HG03354 (cell line): ENCODE measurements around the gene POPDC2.
"Not testable (repeated sequence)": the region's sequence is repeated elsewhere in the genome, so short reads cannot be mapped to it uniquely, and the experiment has no call there.

Experiments
- ATAC-seq: cut with Tn5 transposase; IDR thresholded peaks from one replicate; pipeline ENCODE4 v1.9.1; 2021; ENCODE audit warnings: mild to moderate bottlenecking; ENCODE audit not compliant: unreplicated experiment, poor library complexity, severe bottlenecking

The POPDC2 gene, protein sequence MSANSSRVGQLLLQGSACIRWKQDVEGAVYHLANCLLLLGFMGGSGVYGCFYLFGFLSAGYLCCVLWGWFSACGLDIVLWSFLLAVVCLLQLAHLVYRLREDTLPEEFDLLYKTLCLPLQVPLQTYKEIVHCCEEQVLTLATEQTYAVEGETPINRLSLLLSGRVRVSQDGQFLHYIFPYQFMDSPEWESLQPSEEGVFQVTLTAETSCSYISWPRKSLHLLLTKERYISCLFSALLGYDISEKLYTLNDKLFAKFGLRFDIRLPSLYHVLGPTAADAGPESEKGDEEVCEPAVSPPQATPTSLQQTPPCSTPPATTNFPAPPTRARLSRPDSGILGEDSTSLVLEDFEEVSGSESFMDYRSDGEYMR

DNA sequence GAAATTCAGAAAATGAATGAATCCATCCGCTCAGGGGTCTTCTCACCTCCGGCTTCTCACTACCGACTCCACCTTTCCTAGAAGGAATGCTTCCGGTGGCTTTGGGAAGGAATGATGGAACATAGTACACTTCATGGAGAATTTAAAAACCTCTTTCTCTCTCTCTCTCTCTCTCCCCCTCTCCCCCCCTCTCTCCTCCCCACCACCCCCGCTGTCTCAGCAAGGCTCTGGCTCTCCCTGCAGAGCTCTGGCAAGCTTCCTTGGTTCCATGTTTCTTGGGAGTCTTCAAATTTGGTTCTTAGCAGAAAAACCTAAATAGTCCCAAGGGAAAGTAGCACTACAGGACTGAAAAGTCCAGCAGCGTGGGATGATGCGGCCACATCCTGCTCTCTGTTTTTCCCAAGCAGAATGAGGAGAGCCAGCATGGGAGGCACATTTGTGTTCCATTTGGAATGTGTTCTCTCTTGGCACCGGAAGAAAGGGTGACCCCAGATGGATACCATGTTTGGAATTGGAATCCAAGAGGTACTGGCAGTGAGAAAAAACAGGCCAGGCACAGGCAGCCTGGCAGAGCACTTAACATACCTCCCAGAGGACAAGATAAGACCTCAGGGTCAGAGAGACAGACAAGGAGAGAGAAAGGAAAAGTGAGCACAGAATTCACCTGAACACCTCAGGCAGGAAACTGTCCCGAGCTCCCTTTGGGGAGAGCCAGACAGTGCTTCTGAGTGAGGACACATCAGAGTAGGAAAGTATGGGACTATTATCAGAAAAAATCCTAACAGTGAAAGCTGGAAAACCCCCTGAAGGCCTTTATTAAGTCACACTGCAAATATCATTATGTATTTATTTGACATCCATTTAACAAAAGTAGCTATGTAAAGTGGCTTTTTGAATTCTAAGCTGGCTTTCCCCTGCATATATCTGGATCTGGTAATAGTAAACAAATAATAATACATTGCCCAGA, at the start of gene POPDC2:
POPDC2 (minus strand) TSS at position 116 of the 967 bp plus-strand sequence. CDS start 166 bp downstream, outside the sequence.
- no peak for ATAC-seq

DNA sequence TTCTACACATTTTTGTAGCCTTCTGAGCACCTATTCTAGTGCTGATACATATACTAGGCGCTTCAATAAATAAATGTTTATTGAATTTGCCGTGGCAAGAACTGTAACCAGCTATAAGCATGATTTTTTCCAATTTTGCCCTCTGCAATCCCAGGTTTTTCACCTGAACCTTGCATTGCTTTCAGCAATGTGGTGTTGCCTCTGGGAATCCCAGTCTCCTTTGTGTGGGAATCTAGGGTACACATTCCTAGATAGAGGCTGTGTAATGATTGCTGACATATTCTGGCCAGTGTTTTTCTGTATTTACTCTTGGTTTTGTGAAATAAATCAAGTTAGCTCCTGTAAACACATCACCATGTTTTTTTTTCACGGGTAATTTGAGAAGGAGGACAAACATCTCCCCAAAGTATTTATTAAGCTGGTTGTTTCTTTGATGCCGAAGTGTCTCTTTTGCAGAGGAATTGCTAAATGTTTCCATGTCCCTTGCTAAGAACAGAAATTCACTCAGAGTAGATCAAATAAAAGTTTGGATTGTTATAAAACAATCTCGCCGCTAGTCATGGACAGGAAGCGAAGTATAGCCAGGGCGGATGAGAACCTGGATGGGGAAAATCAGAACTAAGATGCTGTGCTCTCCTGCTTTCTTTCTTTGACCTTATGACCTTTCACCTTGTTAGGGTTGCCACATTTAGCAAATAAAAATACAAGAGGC, 43.6 kb upstream of the POPDC2 start:
- no peak for ATAC-seq

DNA sequence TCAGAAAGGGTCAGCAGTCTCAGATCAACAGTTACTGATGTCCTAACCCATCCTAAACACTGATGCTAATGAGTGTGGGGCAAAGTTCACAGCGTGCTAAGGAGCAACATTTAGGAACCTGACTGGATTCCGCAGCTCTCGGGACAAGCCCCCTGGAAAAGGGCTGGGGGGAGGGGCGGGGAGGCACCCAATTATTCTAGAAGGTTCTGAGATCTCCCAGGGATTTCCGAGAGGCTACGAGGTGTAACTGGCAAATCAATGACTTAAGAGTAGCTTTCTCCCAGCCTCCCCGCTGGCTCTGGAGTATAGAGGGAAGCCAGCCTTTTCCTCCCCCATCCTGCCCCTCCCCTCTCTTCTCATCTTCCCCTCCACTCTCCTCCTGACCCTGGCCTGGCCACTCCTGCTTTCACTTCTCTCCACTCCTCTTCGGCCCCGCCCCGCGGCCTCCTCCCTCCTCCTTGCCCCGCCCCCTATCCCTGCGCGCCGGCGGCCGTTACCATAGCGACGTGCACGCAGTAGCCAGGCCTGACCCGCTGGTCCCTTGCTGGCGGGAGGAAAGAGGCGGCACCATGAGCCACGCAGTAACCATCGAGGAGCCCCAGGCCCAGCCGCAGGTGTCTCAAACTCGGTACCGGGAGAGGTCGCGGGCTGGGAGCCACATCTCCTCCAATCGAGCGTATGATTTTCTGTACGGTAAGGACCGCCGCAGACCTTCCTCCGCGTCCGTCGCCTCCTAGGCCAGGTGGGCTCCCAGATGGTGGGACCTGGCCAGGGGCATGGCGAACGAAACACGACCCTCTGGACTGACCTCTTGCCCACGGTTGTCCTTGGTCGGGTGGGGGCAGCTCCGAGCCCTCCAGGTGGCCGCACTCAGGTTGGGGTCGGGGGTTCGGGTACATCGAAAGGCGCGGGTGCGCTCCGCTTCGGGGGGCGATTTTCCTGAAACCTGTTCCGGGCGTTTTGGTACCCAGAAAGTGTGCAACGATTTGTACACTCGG, 42.4 kb upstream of the POPDC2 start, which contains the start of gene CFAP91:
CFAP91 (plus strand) TSS at position 493 of the 998 bp plus-strand sequence; CDS start at position 570, 77 bp downstream.
- ATAC-seq, result peak; percentile 89

DNA sequence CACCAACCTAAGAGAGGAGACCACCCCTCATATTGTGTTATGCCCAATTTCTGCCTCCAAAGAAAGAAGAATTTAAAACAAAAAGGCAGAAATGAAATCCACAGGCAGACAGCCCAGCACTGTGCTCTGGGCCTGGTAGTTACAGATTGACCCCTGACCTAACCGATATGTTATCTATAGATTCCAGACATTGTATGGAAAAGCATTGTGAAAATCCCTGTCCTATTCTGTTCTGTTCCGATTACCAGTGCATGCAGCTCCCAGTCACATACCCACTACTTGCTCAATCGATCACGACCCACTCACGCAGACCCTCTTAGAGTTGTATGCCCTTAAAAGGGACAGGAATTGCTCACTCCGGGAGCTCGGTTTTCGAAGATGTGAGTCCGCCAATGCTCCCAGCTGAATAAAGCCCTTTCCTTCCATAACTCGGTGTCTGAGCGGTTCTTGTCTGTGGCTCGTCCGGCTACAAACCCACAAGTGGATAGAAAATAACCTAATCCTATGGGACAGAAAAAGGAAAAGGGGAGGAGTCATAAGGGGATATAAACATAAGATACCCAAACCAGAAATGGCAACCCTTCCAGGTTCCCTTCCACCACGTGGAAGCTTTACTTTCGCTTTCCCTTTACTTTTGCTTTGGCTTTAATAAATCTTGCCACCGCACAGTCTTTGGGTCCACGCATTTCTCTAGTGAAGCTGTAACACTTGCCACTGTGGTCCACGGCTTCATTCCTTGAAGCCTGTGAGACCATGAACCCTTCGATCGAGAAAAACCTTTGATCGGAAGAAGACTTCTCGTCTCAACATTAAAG, 40.7 kb upstream of the POPDC2 start:
- ATAC-seq, result peak; percentile 1

DNA sequence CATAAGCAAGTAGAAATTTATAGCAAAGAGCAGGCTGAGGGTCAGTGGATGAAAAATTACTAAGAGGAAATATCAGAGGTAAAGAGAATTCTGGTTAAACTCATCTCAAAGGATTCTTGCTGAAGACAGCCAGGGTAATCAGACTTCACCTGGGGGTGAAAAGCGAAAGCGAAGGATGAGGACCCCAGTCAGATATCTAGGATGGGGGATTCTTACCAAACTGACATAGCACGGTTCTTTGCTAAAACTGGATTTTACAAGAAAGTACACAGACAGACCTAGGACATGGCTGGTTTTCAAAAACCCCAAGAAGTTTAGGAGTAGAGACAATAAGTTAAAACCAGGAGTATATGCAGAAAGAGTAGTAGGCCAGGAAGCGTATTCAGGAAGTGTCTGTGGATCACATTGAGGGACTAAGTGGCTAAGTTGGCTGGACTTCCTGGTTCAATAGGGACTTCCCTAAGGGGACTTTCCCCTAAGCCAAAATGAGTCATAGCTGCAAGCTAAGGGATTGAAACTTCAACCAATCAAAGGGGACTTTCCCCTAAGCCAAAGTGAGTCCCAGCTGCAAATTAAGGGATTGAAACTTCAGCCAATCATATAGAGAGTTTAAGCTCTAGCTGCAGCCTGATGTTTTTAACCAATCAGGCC, 40.0 kb upstream of the POPDC2 start:
- ATAC-seq, result peak; percentile 38

DNA sequence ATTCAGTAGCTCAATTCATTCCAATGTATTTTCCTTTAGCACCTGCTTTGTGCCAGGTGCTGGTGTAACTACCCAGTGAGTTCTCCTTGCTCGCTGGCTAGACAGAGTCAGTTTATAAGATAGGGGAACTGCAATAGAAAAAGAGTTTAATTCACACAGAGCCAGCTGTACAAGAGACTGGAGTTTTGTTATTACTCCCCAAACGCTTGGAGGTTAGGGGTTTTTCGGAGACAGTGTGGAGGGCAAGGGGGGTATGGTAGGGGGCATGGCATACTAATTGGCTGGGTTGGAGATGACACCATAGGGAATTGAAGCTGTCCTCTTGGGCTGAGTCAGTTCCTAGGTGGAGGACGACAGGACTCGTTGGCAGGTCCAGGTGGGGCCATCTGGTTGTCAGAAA, 37.0 kb upstream of the POPDC2 start:
- peak; percentile 63 for ATAC-seq

DNA sequence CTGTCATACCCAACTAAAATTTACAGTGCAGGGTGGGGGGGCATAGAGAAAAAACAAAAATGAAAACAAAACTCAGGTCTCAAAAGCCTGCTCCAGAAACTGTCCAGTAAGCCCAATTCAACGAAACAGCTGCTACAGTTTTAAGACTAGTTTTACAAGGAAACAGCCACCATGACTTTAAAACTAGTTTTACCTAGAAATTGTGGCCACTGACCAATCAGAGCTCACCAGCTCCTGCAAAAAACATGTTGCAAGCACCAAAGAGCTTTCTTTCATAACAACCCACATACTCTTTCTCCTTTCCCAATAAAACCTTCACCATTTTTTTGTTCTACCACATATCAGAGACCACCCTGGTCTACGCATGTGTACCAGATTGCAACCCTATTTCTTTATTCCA, 35.1 kb upstream of the POPDC2 start:
- ATAC-seq, result no peak

DNA sequence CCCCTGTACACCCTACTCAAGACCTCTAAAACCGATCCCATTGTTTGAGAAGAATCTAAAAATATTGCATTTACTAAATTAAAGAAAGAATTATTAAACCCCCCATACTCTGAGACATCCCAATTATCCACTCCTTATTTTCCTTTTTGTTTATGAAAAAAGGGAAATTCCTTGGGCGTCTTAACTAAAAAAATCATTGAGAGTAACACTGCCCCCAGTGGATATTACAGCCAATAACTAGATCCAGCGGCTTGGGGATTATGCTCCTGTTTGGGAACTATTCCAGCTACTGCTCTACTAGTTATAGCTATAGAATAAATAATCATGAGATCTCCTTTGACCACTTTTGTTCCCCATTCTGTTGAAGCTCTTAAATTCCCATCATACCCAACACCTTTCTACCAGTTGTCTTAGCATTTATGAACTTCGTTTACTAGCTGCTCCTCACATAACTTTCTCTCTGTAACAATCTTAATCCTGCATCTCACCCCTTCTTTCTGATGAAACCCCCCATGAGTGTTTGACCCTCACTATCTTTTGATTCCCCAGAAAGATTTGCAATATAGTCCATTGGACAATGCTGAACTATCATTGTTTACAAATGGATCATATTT, 29.8 kb upstream of the POPDC2 start:
- no peak for ATAC-seq

DNA sequence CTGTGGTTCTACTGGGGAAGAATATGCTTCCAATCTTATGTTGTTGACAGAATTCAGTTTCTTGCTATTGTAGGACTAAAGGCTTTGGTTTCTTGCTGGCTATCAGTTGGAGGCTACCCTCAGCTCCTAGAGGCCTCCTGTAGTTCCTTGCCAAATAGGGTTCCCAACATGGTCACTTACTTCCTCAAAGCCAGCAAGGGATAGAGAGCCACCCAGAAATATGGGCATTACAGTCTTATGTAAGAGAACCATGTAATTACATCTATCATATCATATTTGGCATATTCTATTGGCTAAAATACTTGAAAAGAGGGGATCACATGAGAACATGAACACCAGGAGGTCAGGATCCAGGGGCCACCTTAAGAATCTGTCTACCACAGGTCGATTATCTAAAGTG, 23.0 kb upstream of the POPDC2 start:
- ATAC-seq, result no peak

DNA sequence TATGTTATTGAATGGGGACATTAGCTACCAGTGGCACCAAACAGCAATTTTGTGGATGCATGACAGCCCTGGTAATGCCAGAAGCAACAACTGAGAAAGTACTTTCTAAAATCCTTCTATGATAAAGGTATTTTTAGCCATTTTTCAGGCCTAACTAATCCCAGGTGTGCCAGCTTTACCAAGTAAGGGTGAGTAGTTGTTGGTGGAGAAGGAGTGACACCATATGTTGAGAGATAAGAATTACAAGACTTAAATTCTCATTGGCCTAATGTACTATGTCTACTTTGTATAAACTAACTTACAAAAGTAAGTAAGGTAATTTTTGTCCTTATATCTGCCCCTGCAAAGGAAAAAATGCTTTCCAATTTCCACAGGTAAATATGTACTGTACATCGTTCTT, 20.9 kb upstream of the POPDC2 start:
- peak; percentile 25 for ATAC-seq

DNA sequence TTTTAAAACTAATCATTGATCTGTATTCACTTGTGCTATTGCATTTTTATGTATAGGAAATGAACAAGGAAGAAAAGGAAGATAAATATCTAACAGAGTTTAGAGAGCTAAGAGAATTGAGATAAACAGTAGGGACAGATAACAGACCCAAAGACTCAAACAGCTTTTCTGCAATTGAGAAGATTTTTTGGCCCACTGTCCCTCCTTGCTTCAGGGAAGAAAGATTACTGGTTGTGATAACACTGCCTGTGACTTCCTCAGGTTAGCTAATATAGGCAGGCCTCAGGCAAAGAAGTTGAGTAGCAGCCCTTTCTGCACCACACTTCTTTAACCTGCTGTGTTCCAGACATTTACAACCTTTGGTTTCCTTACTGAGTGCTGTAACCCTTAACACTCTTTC, 19.5 kb upstream of the POPDC2 start:
- ATAC-seq, result no peak

DNA sequence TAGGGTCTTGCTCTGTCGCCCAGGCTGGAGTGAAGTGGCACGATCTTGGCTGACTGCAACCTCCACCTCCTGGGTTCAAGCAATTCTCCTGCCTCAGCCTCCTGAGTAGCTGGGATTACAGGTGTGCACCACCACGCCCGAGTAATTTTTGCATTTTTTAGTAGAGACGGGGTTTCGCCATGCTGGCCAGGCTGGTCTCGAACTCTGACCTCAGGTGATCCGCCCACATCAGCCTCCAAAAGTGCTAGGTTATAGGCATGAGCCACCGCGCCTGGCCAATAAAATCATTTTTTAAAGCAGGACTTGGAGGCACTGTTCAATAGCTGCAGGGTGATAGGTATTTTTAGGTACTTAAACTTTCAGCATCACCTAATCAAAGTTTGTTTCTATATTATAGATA, 17.8 kb upstream of the POPDC2 start:
- ATAC-seq, result not testable (repeated sequence)

DNA sequence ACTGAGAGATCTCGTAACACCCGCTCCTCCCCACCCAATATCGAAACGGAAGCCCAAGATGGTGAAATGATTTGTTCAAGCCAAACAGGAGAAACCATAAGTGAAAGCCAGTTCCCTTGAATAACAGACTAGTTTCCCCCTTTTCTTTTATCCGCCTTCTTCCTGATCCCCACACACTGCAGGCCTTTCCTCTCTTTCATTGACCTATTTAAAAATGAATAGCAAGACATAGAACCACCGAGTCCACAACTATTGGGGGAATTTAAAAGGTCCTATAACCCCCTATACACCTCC, 17.2 kb upstream of the POPDC2 start:
- ATAC-seq, result no peak

DNA sequence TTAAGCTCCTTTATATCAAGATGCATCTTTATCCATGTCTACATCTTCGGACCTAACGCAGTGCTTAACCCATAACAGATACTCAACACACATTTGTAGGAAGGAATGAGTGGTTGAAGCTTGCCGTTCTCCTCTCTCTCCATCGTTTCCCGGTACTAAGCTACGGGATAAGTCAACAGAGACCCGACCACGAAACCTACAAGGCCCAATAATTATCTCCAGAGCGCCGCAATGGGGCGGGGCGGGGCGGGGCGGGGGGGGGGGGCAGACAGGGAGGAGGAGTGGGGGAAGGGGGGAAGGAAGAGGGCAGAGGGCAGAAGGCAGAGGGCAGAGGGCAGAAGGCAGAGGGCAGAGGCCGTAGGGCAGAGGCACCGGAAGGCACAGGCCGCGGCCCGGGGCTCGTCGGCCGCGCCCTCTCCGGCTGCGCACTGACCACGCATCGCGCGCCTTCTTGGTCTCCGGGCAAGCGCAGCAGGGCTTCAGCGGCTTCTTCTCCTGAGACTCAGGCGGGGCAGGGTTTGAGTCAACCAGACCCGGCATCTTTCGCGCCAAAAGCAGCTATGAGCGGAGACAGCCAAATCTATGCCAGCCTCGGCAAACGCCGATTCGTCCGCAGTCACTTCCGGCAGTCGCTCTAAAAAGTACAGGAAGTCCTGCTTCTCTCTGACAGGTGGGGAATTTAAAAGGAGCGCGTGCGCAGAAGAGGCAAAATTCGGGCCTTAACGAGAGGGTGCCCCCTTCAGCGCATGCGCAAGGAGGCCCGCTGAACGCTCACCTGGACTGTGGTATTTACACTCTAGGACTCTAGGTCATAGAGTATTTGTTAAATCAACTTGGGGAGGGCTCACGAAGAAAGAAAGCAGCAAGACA, 16.6 kb upstream of the POPDC2 start, which contains the start of gene COX17:
COX17 (minus strand) TSS at position 636 of the 870 bp plus-strand sequence; CDS start at position 540, 96 bp downstream.
- ATAC-seq, result peak; percentile 91

DNA sequence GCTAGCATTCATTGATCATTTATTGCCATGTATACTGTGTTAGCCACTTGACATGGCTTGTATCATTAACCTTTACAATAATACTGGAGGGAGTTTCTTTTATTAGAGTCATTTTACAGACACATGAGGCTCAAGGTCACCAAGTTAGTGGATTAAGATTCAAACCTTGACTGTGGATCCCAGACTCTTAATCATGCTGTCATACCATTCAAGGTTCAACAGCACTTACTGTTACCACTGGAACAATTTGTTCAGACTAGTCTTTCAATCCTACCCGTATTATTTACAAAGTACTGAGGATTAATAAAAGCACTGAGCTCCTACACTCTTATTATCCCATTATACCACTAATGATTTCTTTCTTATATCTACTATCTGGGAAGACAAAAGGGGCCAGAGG, 15.6 kb upstream of the POPDC2 start:
- no peak for ATAC-seq

DNA sequence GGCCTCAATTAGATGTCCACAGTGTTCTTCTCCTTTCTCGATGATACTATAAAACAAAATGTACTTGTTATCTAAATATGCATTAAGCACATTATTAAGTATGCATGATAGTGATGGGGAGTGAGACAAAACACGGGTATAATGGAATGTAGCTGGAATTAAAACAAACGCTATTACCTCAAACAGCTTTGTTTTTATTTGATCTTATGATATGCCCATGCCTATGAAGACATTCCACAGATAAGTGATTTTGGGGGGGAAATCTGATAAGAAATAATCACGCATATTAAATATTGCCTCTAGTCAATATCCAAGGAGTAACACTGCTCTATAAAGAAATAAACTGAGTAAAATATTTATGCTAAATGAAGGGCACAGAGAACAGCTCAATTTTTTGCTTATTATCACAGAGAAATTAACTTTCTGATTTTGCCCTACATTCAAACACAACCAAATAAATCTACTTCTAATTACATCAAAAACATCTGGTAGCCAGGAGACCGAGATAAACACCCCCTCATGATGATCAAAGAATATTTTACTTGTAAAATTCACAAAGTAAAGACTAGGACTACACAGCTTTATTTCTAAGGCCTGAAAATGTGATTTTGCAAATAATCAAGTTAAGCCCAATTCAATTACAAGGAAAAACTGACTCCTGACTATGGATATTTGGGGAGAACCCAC, 14.9 kb upstream of the POPDC2 start:
- ATAC-seq, result no peak
